Pons (tissue), 1 donor: ENCODE measurements around the gene SMNDC1.
"Not testable (repeated sequence)": the region's sequence is repeated elsewhere in the genome, so short reads cannot be mapped to it uniquely, and the experiment has no call there.

Source experiments
- DNase-seq: peaks from one replicate; pipeline ENCODE4 v3.0.0-alpha.2; 2016; ENCODE audit warnings: low spot score

SMNDC1 gene

GRCh38 chr10:110252151-110252550 is 52.6 kb downstream of the SMNDC1 start:
- DNase-seq, result no peak

- not testable (repeated sequence) for DNase-seq
Observed at GRCh38 chr10:110251392-110251791, 53.3 kb downstream of the SMNDC1 start.

DNA sequence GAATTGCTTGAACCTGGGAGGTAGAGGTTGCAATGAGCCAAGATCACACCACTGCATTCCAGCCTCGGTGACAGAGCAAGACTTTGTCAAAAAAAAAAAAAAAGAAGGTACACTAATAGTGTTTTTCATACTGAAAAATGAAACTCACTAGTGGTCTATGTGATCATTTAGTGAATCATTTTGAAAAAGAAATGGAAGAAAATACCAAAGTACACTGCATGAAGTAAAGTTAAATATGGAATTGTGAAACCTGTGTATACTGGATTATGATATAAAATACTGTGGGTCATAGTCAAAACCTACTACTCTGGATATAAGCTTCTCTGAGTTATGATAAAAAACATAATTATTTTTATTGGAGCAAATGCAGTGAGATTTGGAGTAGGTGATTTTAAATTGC is 55.2 kb downstream of the SMNDC1 start:
- DNase-seq, result not testable (repeated sequence)

GRCh38 chr10:110247833-110248232 is 56.9 kb downstream of the SMNDC1 start:
- DNase-seq, result not testable (repeated sequence)

GRCh38 chr10:110244550-110244949 is 60.2 kb downstream of the SMNDC1 start:
- DNase-seq, result no peak

DNA sequence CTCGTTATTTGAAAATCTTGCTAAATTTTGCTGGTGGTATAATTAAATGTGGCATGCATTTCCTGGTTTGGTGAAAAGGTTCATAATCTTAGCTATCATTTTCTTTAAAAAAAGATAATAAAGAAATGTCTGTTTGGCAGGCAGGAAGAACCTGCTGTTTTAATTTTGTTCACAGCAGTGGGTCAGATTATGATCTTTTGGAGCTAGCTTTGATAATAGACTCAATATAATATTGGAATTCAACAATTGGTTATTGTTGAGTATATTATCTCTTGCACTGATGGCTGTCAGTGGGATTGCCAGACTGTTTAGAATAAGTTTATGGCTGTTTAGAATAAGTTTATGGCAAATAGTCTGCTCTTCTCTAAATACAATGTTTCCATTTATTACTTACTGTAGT is 62.2 kb downstream of the SMNDC1 start:
- no peak for DNase-seq

DNA sequence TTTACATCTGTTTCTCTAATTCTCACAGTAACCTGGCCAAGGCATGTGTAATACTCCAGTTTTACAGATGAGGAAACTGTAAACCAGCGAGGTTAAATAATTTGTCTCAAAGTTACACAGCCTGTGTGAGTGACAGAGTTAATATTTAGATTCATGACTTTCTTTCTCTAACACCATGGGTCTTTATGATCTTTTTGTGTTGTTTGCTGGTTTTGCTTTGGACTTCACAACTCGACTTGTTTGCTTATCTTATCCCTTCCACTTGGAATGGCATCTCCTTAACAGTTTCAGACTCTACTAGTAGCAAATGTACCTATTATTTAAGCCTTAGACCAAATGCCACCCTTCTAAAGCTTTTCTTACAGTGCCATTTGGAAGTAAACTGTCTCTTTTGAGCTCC is 62.9 kb downstream of the SMNDC1 start:
- DNase-seq, result no peak

DNA sequence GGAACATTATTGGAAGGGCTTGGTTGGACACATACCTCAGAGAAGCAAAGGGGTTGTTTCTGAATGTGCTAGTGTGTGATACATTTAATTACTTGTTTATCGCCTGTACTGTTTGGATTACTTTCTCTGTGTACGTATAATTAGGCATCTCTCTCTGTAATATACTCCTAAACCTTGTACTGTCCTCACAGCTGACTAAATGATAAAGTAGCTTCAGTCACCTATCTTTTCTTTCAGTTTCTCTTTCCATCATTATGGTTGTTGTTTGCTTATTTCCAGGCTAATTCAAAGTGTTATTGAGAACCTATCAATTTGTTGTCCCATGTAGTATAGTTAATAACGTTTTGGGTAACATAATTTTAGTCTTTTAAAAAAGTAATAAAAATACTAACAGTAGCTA is 63.3 kb downstream of the SMNDC1 start:
- no peak for DNase-seq
